Spleen (tissue), 7 donors: ENCODE measurements around the gene PCED1A.

Experiments used
- CTCF ChIP-seq, 11 experiments: fragments of 200-600 bp in 7 of 11; fragments of 450-650 bp in 4 of 11; sonication (generic) in 4 of 11; IDR thresholded peaks in 8 of 11; conservative IDR thresholded peaks in 3 of 11; 1 replicate in 7 of 11; 2 replicates in 4 of 11; pipeline versions ENCODE4 v1.4.0 to v1.8.0; 2016 to 2021; ENCODE audit warnings: antibody characterized with exemption in 11 of 11, inconsistent platforms in 4 of 11, mild to moderate bottlenecking in 1 of 11
- POLR2A ChIP-seq, 3 donors: fragments of 450-650 bp; IDR thresholded peaks; one replicate each; pipeline ENCODE4 v1.5.1; 2017; ENCODE audit warnings: antibody characterized with exemption in 3 of 3, mild to moderate bottlenecking in 1 of 3
- donor health status: DM: no; HTN: no; CAD: no; lungs with moderate emphysema.
- donor health status: DM: no; HTN: no; CAD: no.
- donor health status: DM: no; HTN: no; CAD: no.

GRCh38 chr20:2838170-2838797 is 2.2 kb downstream of the PCED1A start:
- TF ChIP-seq CTCF (IDR thresholded peaks at IDR 0.05 in 8 of 11, conservative IDR thresholded peaks at IDR 0.05 in 3 of 11) (no peak), POLR2A (IDR thresholded peaks at IDR 0.05) (no peak)
